Caco-2 (cell line): ENCODE data around the gene IL19. TPM values are rescaled to one million over a fixed set of nuclear protein-coding genes. Genes with fewer than 3 reads are reported as not detected.

Experiments
- BruUV-seq: library from RNA; stranded (reverse); fragments of 400-500 nt; replicated peaks from 2 replicates; lab custom pipeline; 2021; lab: Mats Ljungman, UMichigan
- CTCF ChIA-PET: fragments of 300-600 bp; sonication (Branson Sonifier 250); formaldehyde crosslinking; loops from one replicate; lab custom pipeline; 2022; ENCODE audit warnings: antibody characterized with exemption; lab: Charles Lee
- POLR2A ChIA-PET: fragments of 300-600 bp; sonication (Branson Sonifier 250); formaldehyde crosslinking; loops from one replicate; lab custom pipeline; 2022; ENCODE audit warnings: antibody characterized with exemption; lab: Charles Lee
- DNase-seq, 2 experiments: peaks; one replicate each; pipeline versions ENCODE4 v3.0.0 to v3.0.0-alpha.2; 2020 to 2022
- H3K27me3 ChIP-seq: replicated peaks from 2 replicates; pipeline ENCODE4 v1.6.0; 2011; ENCODE audit warnings: low read length; ENCODE audit not compliant: control insufficient read depth, insufficient read depth
- H3K36me3 ChIP-seq: 2 replicates; pipeline ENCODE4 v1.5.1; 2011; ENCODE audit warnings: low read length; ENCODE audit not compliant: control insufficient read depth, insufficient read depth
- H3K4me1 ChIP-seq: fragments of 250-450 bp; sonication (Bioruptor Pico); 2 replicates; pipeline ENCODE4 v1.5.1; 2020; ENCODE audit warnings: mild to moderate bottlenecking
- H3K4me3 ChIP-seq: 2 replicates; pipeline ENCODE4 v1.5.1; 2011; ENCODE audit warnings: low read depth, mild to moderate bottlenecking, control low read depth, low read length
- H3K9me3 ChIP-seq: fragments of 250-450 bp; sonication (Bioruptor Pico); 2 replicates; pipeline ENCODE4 v1.5.1; 2020; ENCODE audit warnings: mild to moderate bottlenecking, moderate library complexity
- H3K27ac Mint-ChIP-seq: one replicate; pipeline ENCODE4 v1.8.0; 2022; ENCODE audit warnings: mixed read lengths; ENCODE audit not compliant: unreplicated experiment
- H3K27me3 Mint-ChIP-seq: one replicate; pipeline ENCODE4 v1.8.0; 2022; ENCODE audit warnings: mixed read lengths; ENCODE audit not compliant: insufficient read depth, unreplicated experiment
- H3K36me3 Mint-ChIP-seq: one replicate; pipeline ENCODE4 v1.8.0; 2022; ENCODE audit warnings: mild to moderate bottlenecking, mixed read lengths; ENCODE audit not compliant: insufficient read depth, unreplicated experiment
- H3K4me1 Mint-ChIP-seq: one replicate; pipeline ENCODE4 v1.8.0; 2022; ENCODE audit warnings: low read depth, mixed read lengths; ENCODE audit not compliant: unreplicated experiment
- H3K4me3 Mint-ChIP-seq: one replicate; pipeline ENCODE4 v1.8.0; 2022; ENCODE audit warnings: mild to moderate bottlenecking, moderate library complexity, mixed read lengths; ENCODE audit not compliant: unreplicated experiment
- H3K9me3 Mint-ChIP-seq: one replicate; pipeline ENCODE4 v1.8.0; 2022; ENCODE audit warnings: mixed read lengths; ENCODE audit not compliant: unreplicated experiment
- CTCF ChIP-seq, 2 experiments: fragments of 200-600 bp in 1 of 2; IDR thresholded peaks; 1 replicate in 1 of 2; 2 replicates in 1 of 2; pipeline versions ENCODE4 v1.5.1 to v1.8.0; 2011 to 2022; ENCODE audit warnings: antibody characterized with exemption in 1 of 2, control low read depth in 1 of 2, inconsistent platforms in 1 of 2, low read depth in 1 of 2, low read length in 1 of 2, mild to moderate bottlenecking in 1 of 2, moderate library complexity in 1 of 2; ENCODE audit not compliant: insufficient read depth in 1 of 2, severe bottlenecking in 1 of 2, unreplicated experiment in 1 of 2
- intact Hi-C: fragments of 100-400 bp; cut with micrococcal nuclease; formaldehyde crosslinking; loops from one replicate; pipeline ENCODE4 v1.10.0; 2022; ENCODE audit not compliant: unreplicated experiment
- total RNA-seq: library from RNA; stranded (reverse); gene quantifications from 2 replicates; pipeline ENCODE4 v1.2.3, GENCODE V29; 2022

Gene IL19
- total RNA-seq, 1 experiment from 2014 or later = not detected

DNA sequence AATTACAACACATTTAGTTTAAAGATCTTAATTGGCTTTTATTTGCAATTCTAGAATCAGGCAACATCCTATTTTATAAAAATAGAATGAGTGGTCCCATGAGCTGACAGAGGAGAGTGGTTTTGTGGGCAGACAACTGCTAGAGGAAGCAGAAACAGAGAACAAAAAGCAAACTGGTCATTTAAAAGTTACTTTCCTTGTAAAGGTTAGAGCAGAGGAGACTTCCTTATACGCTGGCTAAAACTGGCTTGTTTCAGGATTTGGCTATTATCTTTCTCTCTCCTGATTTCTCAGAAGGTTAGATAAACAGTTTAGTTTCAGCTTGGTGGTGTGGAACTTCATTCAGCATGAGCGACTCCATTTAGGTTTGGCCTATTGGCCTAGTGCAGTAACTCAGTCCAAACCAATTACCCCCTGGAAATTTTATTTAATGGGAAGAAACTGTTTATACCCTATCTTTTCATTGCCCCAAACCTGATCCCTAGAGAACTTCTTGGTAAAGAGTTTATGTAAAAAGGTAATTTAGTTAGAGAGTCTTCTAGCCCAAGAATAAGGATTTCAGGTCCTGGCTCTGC, 62.6 kb downstream of the IL19 start:
- no peak for DNase-seq
- H3K27me3 Mint-ChIP-seq = peaks cover 19% of the 10 kb centered on the region
- Histone ChIP-seq H3K4me3 (no peak overlapping the region), H3K27me3 (peaks cover 2% of the 10 kb centered on the region; the same call in 1 of the 2 replicates), H3K4me1 (no peaks in the 10 kb centered on the region), H3K36me3 (no peaks in the 10 kb centered on the region), H3K9me3 (no peaks in the 10 kb centered on the region)
- no peaks in the 10 kb centered on the region for H3K9me3 Mint-ChIP-seq
- no TSS peak for BruUV-seq
- H3K27ac Mint-ChIP-seq = no peak overlapping the region
- H3K36me3 Mint-ChIP-seq = no peaks in the 10 kb centered on the region
- CTCF ChIA-PET = no interaction called here
- H3K4me3 Mint-ChIP-seq = no peak overlapping the region
- no peaks in the 10 kb centered on the region for H3K4me1 Mint-ChIP-seq
- POLR2A ChIA-PET = interaction anchor here (0.6 kb wide), 1 partner anchor 200 kb away, joined by 3 read pairs; no protein-coding TSS in a partner anchor
- intact Hi-C loops = no loop called here
- TF ChIP-seq CTCF (IDR thresholded peaks at IDR 0.05; ENCODE audit: insufficient read depth in 1 of 2, low read depth in 1 of 2, low read length in 1 of 2, severe bottlenecking in 1 of 2, unreplicated experiment in 1 of 2) = no peak

- Mint-ChIP-seq H3K27me3 (peaks cover 19% of the 10 kb centered on the region), H3K4me3 (no peak overlapping the region), H3K9me3 (no peaks in the 10 kb centered on the region), H3K36me3 (no peaks in the 10 kb centered on the region), H3K27ac (no peak overlapping the region), H3K4me1 (no peaks in the 10 kb centered on the region)
- CTCF ChIA-PET = no interaction called here
- Histone ChIP-seq H3K4me1 (no peaks in the 10 kb centered on the region), H3K27me3 (peaks cover 2% of the 10 kb centered on the region; the same call in 1 of the 2 replicates), H3K9me3 (no peaks in the 10 kb centered on the region), H3K4me3 (no peak overlapping the region), H3K36me3 (no peaks in the 10 kb centered on the region)
- intact Hi-C loops = no loop called here
- no peak for DNase-seq
- no TSS peak for BruUV-seq
- no peak for TF ChIP-seq CTCF (IDR thresholded peaks at IDR 0.05; ENCODE audit: insufficient read depth in 1 of 2, low read depth in 1 of 2, low read length in 1 of 2, severe bottlenecking in 1 of 2, unreplicated experiment in 1 of 2)
- POLR2A ChIA-PET = interaction anchor here (0.6 kb wide), 1 partner anchor 201 kb away, joined by 3 read pairs; no protein-coding TSS in a partner anchor
Measured at GRCh38 chr1:206833801-206834200, 63.2 kb downstream of the IL19 start.

DNA sequence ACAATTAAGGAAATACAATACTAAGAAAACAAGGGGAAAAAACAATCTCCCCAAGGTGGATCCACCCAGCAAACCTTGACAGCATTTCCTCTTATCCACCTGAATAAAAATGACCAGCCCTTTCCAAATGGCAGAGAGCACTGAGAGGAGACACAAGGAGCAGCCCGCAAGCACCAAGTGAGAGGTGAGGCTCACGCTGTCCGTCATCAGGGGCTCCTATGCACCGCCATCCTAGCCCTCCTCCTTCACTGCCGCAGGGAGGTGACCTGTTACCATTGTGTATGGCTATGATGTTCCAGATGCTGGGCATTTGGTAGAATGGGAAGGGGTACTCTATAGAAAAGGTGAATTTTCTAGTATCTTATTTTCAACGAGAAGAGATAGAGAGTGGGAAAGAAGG, 63.6 kb downstream of the IL19 start:
- BruUV-seq = no TSS peak
- Mint-ChIP-seq H3K27ac (no peak overlapping the region), H3K4me3 (no peak overlapping the region), H3K27me3 (peaks cover 17% of the 10 kb centered on the region), H3K36me3 (no peaks in the 10 kb centered on the region), H3K4me1 (no peaks in the 10 kb centered on the region), H3K9me3 (no peaks in the 10 kb centered on the region)
- no peaks in the 10 kb centered on the region for H3K36me3 ChIP-seq
- no peak overlapping the region for H3K4me3 ChIP-seq
- H3K9me3 ChIP-seq = no peaks in the 10 kb centered on the region
- peaks cover 4% of the 10 kb centered on the region; the same call in 1 of the 2 replicates for H3K27me3 ChIP-seq
- POLR2A ChIA-PET = no interaction called here
- CTCF ChIA-PET = no interaction called here
- no peaks in the 10 kb centered on the region for H3K4me1 ChIP-seq
- no peak for TF ChIP-seq CTCF (IDR thresholded peaks at IDR 0.05; ENCODE audit: insufficient read depth in 1 of 2, low read depth in 1 of 2, low read length in 1 of 2, severe bottlenecking in 1 of 2, unreplicated experiment in 1 of 2)
- intact Hi-C loops = no loop called here
- DNase-seq = no peak
